ENCODE results near the gene DPH2. TPM values are rescaled to one million over a fixed set of nuclear protein-coding genes. Genes with fewer than 3 reads are reported as not detected.

Gene DPH2
- polyA plus RNA-seq, 2 of the 4 experiments (the other 2 are of a cell fraction), result 38.8 to 41.7 TPM

- DNase-seq (ENCODE audit: low read depth in 1 of 2, low spot score in 1 of 2), result no peak
- no peak for TF ChIP-seq MAFK (IDR thresholded peaks at IDR 0.05; ENCODE audit: partially characterized antibody)
- no peak for TF ChIP-seq SREBF2 (IDR thresholded peaks at IDR 0.05)
- no peak for TF ChIP-seq TFCP2L1 (CRISPR knock-in tag; IDR thresholded peaks at IDR 0.05)
- no peak for TF ChIP-seq FOSL2 (IDR thresholded peaks at IDR 0.05)
- TF ChIP-seq FOSL2 (CRISPR knock-in tag; IDR thresholded peaks at IDR 0.05), result no peak
- no peak for TF ChIP-seq HEYL (CRISPR knock-in tag; IDR thresholded peaks at IDR 0.05)
- TF ChIP-seq BCL3 (IDR thresholded peaks at IDR 0.05), result no peak
- no peak for TF ChIP-seq KDM1A (IDR thresholded peaks at IDR 0.05; ENCODE audit: low read depth)
- TF ChIP-seq PBX3 (IDR thresholded peaks at IDR 0.05), result no peak
- no peak for TF ChIP-seq JUN (IDR thresholded peaks at IDR 0.05)
- TF ChIP-seq RCOR1 (IDR thresholded peaks at IDR 0.05; ENCODE audit: low read depth, low read length), result no peak
- no peak for TF ChIP-seq EP300 (IDR thresholded peaks at IDR 0.05)
- no peak for TF ChIP-seq ATOH8 (CRISPR knock-in tag; IDR thresholded peaks at IDR 0.05; ENCODE audit: low read depth)
- no peak overlapping the region for H3K4me3 ChIP-seq
- H3K4me1 ChIP-seq, result no peaks in the 10 kb centered on the region; the same call in 2 of the 3 replicates
- no peak overlapping the region for H3K27ac ChIP-seq
- CTCF ChIA-PET, result interaction anchor here (0.6 to 2.0 kb wide), 4 partner anchors 11 to 193 kb away, joined by 3 to 8 read pairs (median 4); no protein-coding TSS in a partner anchor
- no peak overlapping the region for H3K4me2 ChIP-seq
- POLR2A ChIA-PET, result no interaction called here
- 91% methylated on average over 7 of the region's 8 CpGs for whole genome bisulfite sequencing (ENCODE audit: missing lambda C conversion rate)
- ATAC-seq, result no peak
- H3K9me3 ChIP-seq, result no peaks in the 10 kb centered on the region
- FAIRE-seq, result no peak
Measured at GRCh38 chr1:43956234-43956633, 13.6 kb upstream of the DPH2 start.

- ATAC-seq (no peak), FAIRE-seq (no peak), DNase-seq (ENCODE audit: low read depth in 1 of 2, low spot score in 1 of 2) (no peak)
- no peak for TF ChIP-seq CHD2 (IDR thresholded peaks at IDR 0.05; ENCODE audit: low read length, partially characterized antibody)
- TF ChIP-seq ZC3H11A (IDR thresholded peaks at IDR 0.05), result no peak
- no peak for TF ChIP-seq NPAS2 (CRISPR knock-in tag; IDR thresholded peaks at IDR 0.05; ENCODE audit: borderline replicate concordance)
- no peak for TF ChIP-seq ZFP36 (IDR thresholded peaks at IDR 0.05; ENCODE audit: borderline replicate concordance, partially characterized antibody)
- TF ChIP-seq EHMT2 (IDR thresholded peaks at IDR 0.05; ENCODE audit: low read depth), result no peak
- TF ChIP-seq CBX2 (IDR thresholded peaks at IDR 0.05; ENCODE audit: borderline replicate concordance, low read depth), result no peak
- TF ChIP-seq CHD4 (IDR thresholded peaks at IDR 0.05; ENCODE audit: borderline replicate concordance), result no peak
- no peak for TF ChIP-seq KDM1A (IDR thresholded peaks at IDR 0.05; ENCODE audit: low read depth)
- TF ChIP-seq EHF (CRISPR knock-in tag; IDR thresholded peaks at IDR 0.05), result no peak
- no peak for TF ChIP-seq JUNB (IDR thresholded peaks at IDR 0.05)
- TF ChIP-seq KDM5A (IDR thresholded peaks at IDR 0.05), result no peak
- no peak for TF ChIP-seq HOXA7 (CRISPR knock-in tag; IDR thresholded peaks at IDR 0.05)
- TF ChIP-seq POLR2A (IDR thresholded peaks at IDR 0.05; ENCODE audit: low read length), result no peak
- TF ChIP-seq HOXB5 (CRISPR knock-in tag; IDR thresholded peaks at IDR 0.05), result no peak
- TF ChIP-seq SMC3 (IDR thresholded peaks at IDR 0.05), result no peak
- TF ChIP-seq RNF2 (IDR thresholded peaks at IDR 0.05; ENCODE audit: borderline replicate concordance, low read depth), result no peak
- no peak for TF ChIP-seq TFCP2L1 (CRISPR knock-in tag; IDR thresholded peaks at IDR 0.05)
- TF ChIP-seq FOSL2 (IDR thresholded peaks at IDR 0.05), result no peak
- no peak for TF ChIP-seq FOSL2 (CRISPR knock-in tag; IDR thresholded peaks at IDR 0.05)
- no peak for TF ChIP-seq HEYL (CRISPR knock-in tag; IDR thresholded peaks at IDR 0.05)
- H3K4me1 ChIP-seq, result no peaks in the 10 kb centered on the region
- no peak overlapping the region for H3K4me2 ChIP-seq
- POLR2A ChIA-PET, result no interaction called here
- CTCF ChIA-PET, result interaction anchor here (1.7 to 1.8 kb wide), 2 partner anchors 8 to 23 kb away, joined by 5 to 6 read pairs; no protein-coding TSS in a partner anchor
- H3K27ac ChIP-seq, result no peak overlapping the region
- no peaks in the 10 kb centered on the region for H3K9me3 ChIP-seq
- 91% methylated on average over 5 of the region's 7 CpGs for WGBS (ENCODE audit: missing lambda C conversion rate)
- no peak overlapping the region for H3K4me3 ChIP-seq
Measured at GRCh38 chr1:43957407-43958040, 12.3 kb upstream of the DPH2 start.
